BE2C (cell line): ENCODE results near the gene RILP.

Source experiments
- DNase-seq: peaks from one replicate; pipeline ENCODE4 v3.0.0-alpha.2; 2020
- H3K27me3 ChIP-seq: fragments of 250-450 bp; sonication (Bioruptor Pico); 2 replicates; pipeline ENCODE4 v1.5.1; 2020; ENCODE audit warnings: mild to moderate bottlenecking
- H3K36me3 ChIP-seq: fragments of 250-450 bp; sonication (Bioruptor Pico); 2 replicates; pipeline ENCODE4 v1.5.1; 2020; ENCODE audit warnings: mild to moderate bottlenecking
- H3K4me1 ChIP-seq: fragments of 250-450 bp; sonication (Bioruptor Pico); 2 replicates; pipeline ENCODE4 v1.5.1; 2020
- H3K4me3 ChIP-seq: 2 replicates; pipeline ENCODE4 v1.5.1; 2011; ENCODE audit warnings: low read depth, low read length
- H3K9me3 ChIP-seq: fragments of 250-450 bp; sonication (Bioruptor Pico); 2 replicates; pipeline ENCODE4 v1.5.1; 2020
- TF ChIP-seq, protein P1 (sequence below): IDR thresholded peaks from 2 replicates; pipeline ENCODE4 v1.5.1; 2012; ENCODE audit warnings: mild to moderate bottlenecking, low read depth, low read length

Gene RILP

DNA sequence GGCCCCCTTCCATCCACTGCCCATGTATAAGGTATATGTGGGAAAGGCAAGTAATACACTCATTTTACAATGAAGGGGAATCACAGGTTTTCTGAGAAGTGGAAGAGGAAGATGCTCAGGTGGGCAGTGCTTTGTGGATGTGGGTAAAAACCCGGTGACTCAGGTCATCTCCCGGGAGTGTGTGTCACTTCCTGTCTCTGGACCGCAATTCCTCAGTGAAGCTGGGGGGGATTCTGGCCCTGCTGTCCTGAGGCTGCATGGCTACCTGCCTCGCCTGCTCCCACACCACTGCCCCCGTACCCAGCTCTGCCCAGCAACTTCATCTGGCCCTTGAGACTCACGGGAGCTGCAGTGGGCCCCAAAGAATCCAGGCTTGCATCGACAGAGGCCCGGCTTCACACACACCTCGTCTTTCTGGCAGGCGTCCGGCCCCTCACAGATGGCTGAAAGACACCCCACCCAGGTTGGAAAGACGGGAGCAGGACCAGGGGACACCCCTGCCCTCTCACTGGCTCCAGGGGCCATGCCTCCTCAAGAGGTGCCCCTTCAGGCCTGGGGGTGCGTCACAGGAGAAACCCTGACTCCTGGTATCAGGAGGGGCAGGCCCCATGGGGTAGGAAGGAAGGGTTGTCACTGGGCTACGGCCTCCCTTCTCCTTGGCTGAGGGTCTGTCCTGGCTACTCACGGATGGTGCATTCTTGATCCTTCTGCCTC is 5.0 kb downstream of the RILP start:
- H3K9me3 ChIP-seq, result no peaks in the 10 kb centered on the region
- no peak overlapping the region for H3K4me3 ChIP-seq
- no peak for DNase-seq
- H3K4me1 ChIP-seq, result no peaks in the 10 kb centered on the region
- H3K27me3 ChIP-seq, result no peaks in the 10 kb centered on the region
- H3K36me3 ChIP-seq, result no peaks in the 10 kb centered on the region
- TF ChIP-seq, protein P1, sequence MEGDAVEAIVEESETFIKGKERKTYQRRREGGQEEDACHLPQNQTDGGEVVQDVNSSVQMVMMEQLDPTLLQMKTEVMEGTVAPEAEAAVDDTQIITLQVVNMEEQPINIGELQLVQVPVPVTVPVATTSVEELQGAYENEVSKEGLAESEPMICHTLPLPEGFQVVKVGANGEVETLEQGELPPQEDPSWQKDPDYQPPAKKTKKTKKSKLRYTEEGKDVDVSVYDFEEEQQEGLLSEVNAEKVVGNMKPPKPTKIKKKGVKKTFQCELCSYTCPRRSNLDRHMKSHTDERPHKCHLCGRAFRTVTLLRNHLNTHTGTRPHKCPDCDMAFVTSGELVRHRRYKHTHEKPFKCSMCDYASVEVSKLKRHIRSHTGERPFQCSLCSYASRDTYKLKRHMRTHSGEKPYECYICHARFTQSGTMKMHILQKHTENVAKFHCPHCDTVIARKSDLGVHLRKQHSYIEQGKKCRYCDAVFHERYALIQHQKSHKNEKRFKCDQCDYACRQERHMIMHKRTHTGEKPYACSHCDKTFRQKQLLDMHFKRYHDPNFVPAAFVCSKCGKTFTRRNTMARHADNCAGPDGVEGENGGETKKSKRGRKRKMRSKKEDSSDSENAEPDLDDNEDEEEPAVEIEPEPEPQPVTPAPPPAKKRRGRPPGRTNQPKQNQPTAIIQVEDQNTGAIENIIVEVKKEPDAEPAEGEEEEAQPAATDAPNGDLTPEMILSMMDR, result no peak

DNA sequence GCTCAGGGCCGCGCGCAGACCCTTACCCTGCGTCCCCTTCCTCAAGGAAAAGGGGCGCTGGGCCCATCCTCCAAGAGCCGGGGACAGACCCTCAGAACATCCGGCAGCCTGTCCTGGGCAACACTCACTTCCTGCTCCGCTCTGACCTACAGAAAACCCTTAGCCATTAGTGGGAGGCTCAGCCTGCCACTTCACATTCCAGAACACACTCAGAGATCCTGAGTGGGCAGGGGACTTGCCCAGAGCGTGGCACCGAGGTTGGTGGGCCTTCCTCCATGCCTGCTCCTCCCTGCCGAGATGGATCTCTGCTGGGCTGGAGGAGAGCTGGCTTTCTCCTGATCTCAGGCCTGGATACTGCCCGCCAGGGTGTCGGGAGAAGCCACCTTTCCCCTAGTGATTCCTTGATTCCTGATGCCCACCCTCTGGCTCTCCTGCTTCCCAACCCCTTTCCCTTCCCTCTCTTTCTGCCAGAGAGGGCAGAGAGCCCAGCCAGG is 5.6 kb downstream of the RILP start:
- Histone ChIP-seq H3K9me3 (no peaks in the 10 kb centered on the region), H3K27me3 (no peaks in the 10 kb centered on the region), H3K36me3 (no peaks in the 10 kb centered on the region), H3K4me1 (no peaks in the 10 kb centered on the region), H3K4me3 (no peak overlapping the region)
- no peak for DNase-seq
- TF ChIP-seq, protein P1, result no peak

DNA sequence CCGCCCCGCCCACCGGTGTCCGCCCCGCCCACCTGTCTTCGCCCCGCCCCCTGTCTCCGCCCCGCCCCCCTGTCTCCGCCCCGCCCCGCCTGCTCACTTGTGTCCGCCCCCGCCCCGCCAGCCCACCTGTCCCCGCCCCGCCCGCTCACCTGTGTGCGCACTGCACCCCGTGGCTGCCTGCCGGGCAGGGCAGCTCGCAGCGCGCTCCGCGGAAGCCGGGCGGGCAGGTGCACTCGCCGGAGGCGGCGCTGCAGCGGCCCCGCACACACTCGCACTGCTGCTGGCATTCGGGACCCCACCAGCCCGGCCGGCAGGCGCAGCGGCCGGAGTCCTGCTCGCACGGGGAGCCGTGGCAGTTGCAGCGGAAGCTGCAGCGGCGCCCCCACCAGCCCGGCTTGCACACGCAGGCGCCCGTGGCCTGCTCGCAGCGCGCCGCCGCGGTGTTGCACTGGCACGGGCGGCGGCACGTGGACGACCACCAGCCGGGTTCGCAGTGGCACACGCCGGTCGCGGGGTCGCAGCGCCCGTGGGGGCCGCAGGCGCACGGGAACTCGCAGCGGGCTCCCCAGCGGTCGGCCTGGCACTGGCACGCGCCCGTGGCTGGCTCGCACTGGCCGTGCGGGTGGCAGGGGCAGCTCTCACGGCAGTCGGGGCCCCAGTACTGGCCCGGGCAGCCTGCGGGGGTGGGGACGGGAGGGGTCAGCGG is 6.2 kb downstream of the RILP start:
- TF ChIP-seq, protein P1, result no peak
- Histone ChIP-seq H3K36me3 (no peaks in the 10 kb centered on the region), H3K4me1 (no peaks in the 10 kb centered on the region), H3K9me3 (no peaks in the 10 kb centered on the region), H3K4me3 (no peak overlapping the region), H3K27me3 (no peaks in the 10 kb centered on the region)
- DNase-seq, result peak; percentile 43

DNA sequence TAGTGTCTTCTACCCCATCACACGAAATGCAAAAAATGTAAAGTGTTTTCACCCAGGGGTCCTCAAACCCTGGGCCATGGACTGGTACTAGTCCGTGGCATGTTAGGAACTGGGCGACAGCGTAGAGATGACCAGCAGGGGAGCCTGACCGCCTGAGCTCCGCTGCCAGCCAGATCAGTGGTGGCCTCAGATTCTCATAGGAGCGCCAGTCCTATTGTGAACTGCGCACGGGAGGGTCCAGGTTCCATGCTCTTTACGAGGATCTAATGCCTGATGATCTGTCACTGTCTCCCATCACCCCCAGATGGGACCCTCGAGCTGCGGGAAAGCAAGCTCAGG is 8.6 kb downstream of the RILP start:
- no peaks in the 10 kb centered on the region for H3K9me3 ChIP-seq
- H3K27me3 ChIP-seq, result no peaks in the 10 kb centered on the region
- no peaks in the 10 kb centered on the region for H3K36me3 ChIP-seq
- H3K4me3 ChIP-seq, result no peak overlapping the region
- H3K4me1 ChIP-seq, result no peaks in the 10 kb centered on the region
- TF ChIP-seq, protein P1, result no peak
- DNase-seq, result no peak

DNA sequence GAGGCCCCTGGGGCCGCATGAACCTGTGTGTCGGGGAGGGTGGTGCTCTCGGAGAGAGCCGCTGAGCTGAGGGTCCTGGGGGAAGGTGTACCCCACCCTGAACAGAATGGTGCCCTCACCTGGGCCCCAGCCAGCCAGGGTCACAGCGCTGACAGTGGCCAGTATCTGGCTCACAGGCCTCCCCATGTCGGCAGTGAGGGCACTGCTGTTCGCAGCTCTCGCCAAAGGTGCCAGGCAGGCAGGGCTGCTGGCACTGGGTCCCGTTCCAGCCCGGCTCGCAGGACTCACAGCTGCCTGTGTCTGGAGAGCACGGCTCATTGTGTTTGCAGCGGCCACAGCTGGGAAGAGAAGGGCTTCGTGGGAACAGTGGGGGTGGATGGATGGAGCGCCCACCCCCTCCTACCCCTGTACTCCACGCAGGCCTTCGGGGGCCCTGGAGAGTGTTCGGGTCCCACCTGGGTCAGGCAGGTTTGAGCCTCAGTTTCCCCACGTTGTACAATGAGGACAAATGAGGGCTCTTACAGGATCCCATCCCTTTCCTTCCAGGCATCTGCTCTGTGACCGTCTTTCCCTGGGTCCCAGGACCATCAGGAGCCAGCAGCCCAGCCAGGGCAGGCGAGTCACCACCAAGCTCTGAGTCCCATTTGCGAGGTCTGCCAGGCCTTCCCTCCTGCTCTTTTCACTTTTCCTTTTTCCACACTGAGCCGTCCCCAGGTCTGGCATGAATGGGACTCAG is 9.2 kb downstream of the RILP start:
- H3K4me1 ChIP-seq, result no peaks in the 10 kb centered on the region
- TF ChIP-seq, protein P1, result no peak
- H3K36me3 ChIP-seq, result no peaks in the 10 kb centered on the region
- DNase-seq, result no peak
- no peaks in the 10 kb centered on the region for H3K27me3 ChIP-seq
- no peak overlapping the region for H3K4me3 ChIP-seq
- no peaks in the 10 kb centered on the region for H3K9me3 ChIP-seq
